C4-2B (cell line): ENCODE data around the gene GSTA3.

Source experiments
- CTCF ChIP-seq: fragments of 450-650 bp; conservative IDR thresholded peaks from 2 replicates; pipeline ENCODE4 v1.5.1; 2017; ENCODE audit warnings: mild to moderate bottlenecking
- ZFX ChIP-seq: fragments of 450-650 bp; IDR thresholded peaks from 2 replicates; pipeline ENCODE4 v1.6.1; 2017

- no peak for TF ChIP-seq CTCF
- no peak for TF ChIP-seq ZFX
Measured at GRCh38 chr6:52909131-52909530, 367 bp downstream of the GSTA3 start.
